Uterus (tissue), 2 donors: ENCODE measurements around the gene ADIPOQ.
"Not testable (repeated sequence)": the region's sequence is repeated elsewhere in the genome, so short reads cannot be mapped to it uniquely, and the experiment has no call there.

Source experiments
- CTCF ChIP-seq, 4 experiments: fragments of 200-600 bp in 2 of 4; fragments of 450-650 bp in 2 of 4; sonication (generic) in 2 of 4; IDR thresholded peaks; one replicate each; pipeline ENCODE4 v1.5.1; 2016 to 2019; ENCODE audit warnings: antibody characterized with exemption in 4 of 4, mild to moderate bottlenecking in 2 of 4, moderate library complexity in 1 of 4
- POLR2A ChIP-seq, 2 donors: fragments of 450-650 bp; IDR thresholded peaks; one replicate each; pipeline ENCODE4 v1.6.1; 2016; ENCODE audit warnings: antibody characterized with exemption in 2 of 2, mild to moderate bottlenecking in 1 of 2, moderate library complexity in 1 of 2

GRCh38 chr3:186873796-186874195 lies 31.3 kb downstream of the ADIPOQ start:
- not testable (repeated sequence) for TF ChIP-seq CTCF, POLR2A (IDR thresholded peaks at IDR 0.05)
